Psoas muscle (tissue), 8 donors: ENCODE measurements around the gene LRRC8D. TPM values are rescaled to one million over a fixed set of nuclear protein-coding genes. Genes with fewer than 3 reads are reported as not detected.
A peak's percentile ranks its signal among the peaks of the same experiment; 100 is the strongest.

Experiments
- ATAC-seq, 4 donors: fragments of 200-7000 bp; cut with Tn5 transposase; one replicate each; pipeline ENCODE4 v1.9.1; 2020; ENCODE audit warnings: moderate library complexity in 3 of 4, mild to moderate bottlenecking in 2 of 4
- DNase-seq, 2 donors: peaks; one replicate each; pipeline ENCODE4 v3.0.0-alpha.2; 2020
- H3K27ac ChIP-seq: fragments of 200-600 bp; one replicate; pipeline ENCODE4 v1.8.0; 2022
- H3K27me3 ChIP-seq, 3 donors: fragments of 200-600 bp in 1 of 3; one replicate each; pipeline versions ENCODE4 v1.6.1 to v1.8.0; 2013 to 2022; ENCODE audit warnings: low read length in 2 of 3, mild to moderate bottlenecking in 2 of 3, moderate library complexity in 1 of 3; ENCODE audit not compliant: insufficient read depth in 3 of 3
- H3K36me3 ChIP-seq, 2 donors: fragments of 200-600 bp in 1 of 2; one replicate each; pipeline versions ENCODE4 v1.6.1 to v1.8.0; 2013 to 2022; ENCODE audit warnings: low read depth in 1 of 2, mild to moderate bottlenecking in 1 of 2, moderate library complexity in 1 of 2; ENCODE audit not compliant: insufficient read depth in 1 of 2
- H3K4me1 ChIP-seq: fragments of 200-600 bp; one replicate; pipeline ENCODE4 v1.8.0; 2022
- H3K4me3 ChIP-seq: fragments of 200-600 bp; one replicate; pipeline ENCODE4 v1.8.0; 2022; ENCODE audit warnings: mild to moderate bottlenecking
- H3K9me3 ChIP-seq: fragments of 200-600 bp; one replicate; pipeline ENCODE4 v1.8.0; 2022
- CTCF ChIP-seq: fragments of 200-600 bp; IDR thresholded peaks from one replicate; pipeline ENCODE4 v1.8.0; 2022; ENCODE audit warnings: antibody characterized with exemption
- WGBS, 3 donors: extraction: QIAGEN DNeasy Blood & Tissue Kit; methylation state at CpG; one replicate each; pipeline versions ENCODE4 v1.1.6 to v1.1.7; 2013; 5-methylcytosine and 5-hydroxymethylcytosine counted together
- intact Hi-C, 2 donors: fragments of 100-400 bp; cut with DNase I; formaldehyde crosslinking; loops; one replicate each; pipeline versions ENCODE4 v1.11.0 to v1.14.2; 2022
- polyA plus RNA-seq, 3 donors: library from polyadenylated mRNA; stranded (reverse); fragments of 200-250 nt; gene quantifications; one replicate each; pipeline ENCODE4 v1.2.3, GENCODE V29; 2013
- total RNA-seq, 4 donors: library from RNA; stranded (reverse); fragmentation: NEBNext Ultra II Directional in 2 of 4; extraction: Animal tissue kit (Norgen Biotek cat#: 25700) in 2 of 4; gene quantifications; one replicate each; pipeline versions ENCODE4 v1.2.1 to v1.2.4, GENCODE V29; 2021 to 2023
- donor health status: healthy with polysubstance abuse.
- donor health status: DM: no; HTN: no; CAD: no; lungs with moderate emphysema.
- donor health status: Bipolar disorder and iron deficiency.
- donor health status: healthy.
- donor health status: DM: yes; HTN: yes; CAD: no.
- donor health status: DM: no; HTN: no; CAD: no.
- donor health status: DM: no; HTN: no; CAD: no.
- donor health status: DM: yes; HTN: yes; CAD: no.

The LRRC8D gene
- total and polyA plus RNA-seq, 7 donors, result 3.5 to 7.1 (median 5.6) TPM

GRCh38 chr1:89882348-89883029 is 61.7 kb downstream of the LRRC8D start:
- H3K27me3 ChIP-seq, result no peaks in the 10 kb centered on the region
- DNase-seq (no peak), ATAC-seq (no peak)
- no peaks in the 10 kb centered on the region for H3K9me3 ChIP-seq
- no peak for TF ChIP-seq CTCF
- no peaks in the 10 kb centered on the region for H3K36me3 ChIP-seq
- no peak overlapping the region for H3K4me3 ChIP-seq
- intact Hi-C loops, result no loop called here
- WGBS, 3 donors, result 70 to 77% (median 75%) methylated on average over 6 of the region's 6 CpGs
- H3K4me1 ChIP-seq, result peaks cover 16% of the 10 kb centered on the region
- no peak overlapping the region for H3K27ac ChIP-seq

GRCh38 chr1:89883030-89883379 is 62.2 kb downstream of the LRRC8D start:
- Histone ChIP-seq H3K27ac (no peak overlapping the region), H3K4me1 (peaks cover 16% of the 10 kb centered on the region), H3K9me3 (no peaks in the 10 kb centered on the region), H3K36me3 (no peaks in the 10 kb centered on the region), H3K4me3 (no peak overlapping the region), H3K27me3 (no peaks in the 10 kb centered on the region)
- DNase-seq (no peak), ATAC-seq (no peak)
- WGBS, 3 donors, result 95 to 98% (median 97%) methylated on average over 6 of the region's 6 CpGs
- intact Hi-C loops, result no loop called here
- no peak for TF ChIP-seq CTCF

GRCh38 chr1:89884718-89885596 is 64.1 kb downstream of the LRRC8D start:
- Histone ChIP-seq H3K9me3 (no peaks in the 10 kb centered on the region), H3K27ac (no peak overlapping the region), H3K4me1 (peaks cover 8% of the 10 kb centered on the region), H3K27me3 (no peaks in the 10 kb centered on the region), H3K36me3 (no peaks in the 10 kb centered on the region), H3K4me3 (no peak overlapping the region)
- ATAC-seq (no peak), DNase-seq (no peak)
- no peak for TF ChIP-seq CTCF
- intact Hi-C loops, result no loop called here
- WGBS, 3 donors, result 89 to 92% (median 90%) methylated on average over 6 of the region's 6 CpGs

GRCh38 chr1:89887270-89887669 is 66.4 kb downstream of the LRRC8D start:
- Histone ChIP-seq H3K4me1 (peaks cover 6% of the 10 kb centered on the region), H3K36me3 (no peaks in the 10 kb centered on the region), H3K27me3 (no peaks in the 10 kb centered on the region), H3K4me3 (no peak overlapping the region), H3K9me3 (no peaks in the 10 kb centered on the region), H3K27ac (no peak overlapping the region)
- 93 to 100% (median 97%) methylated on average over 2 of the region's 2 CpGs for WGBS, 3 donors
- DNase-seq (no peak), ATAC-seq (peak in 3 of 4 donors; percentile 83 to 85 (median 83))
- intact Hi-C loops, result no loop called here
- TF ChIP-seq CTCF, result no peak
